Smooth muscle cell (in vitro differentiated cells): ENCODE data around the gene SNRK. TPM values are rescaled to one million over a fixed set of nuclear protein-coding genes. Genes with fewer than 3 reads are reported as not detected.

Source experiments
- DNase-seq: peaks from one replicate; lab custom pipeline; 2025; ENCODE audit not compliant: unreplicated experiment; lab: John Stamatoyannopoulos, UW
- H2AFZ ChIP-seq: fragments of 200-600 bp; sonication (generic); 2 replicates; pipeline ENCODE4 v1.6.0; 2016; ENCODE audit warnings: antibody characterized with exemption, low read depth, mild to moderate bottlenecking
- H3F3A ChIP-seq: fragments of 200-600 bp; sonication (generic); 2 replicates; pipeline ENCODE4 v1.6.0; 2017; ENCODE audit warnings: antibody characterized with exemption, low read depth
- H3K27ac ChIP-seq: fragments of 200-600 bp; sonication (generic); 2 replicates; pipeline ENCODE4 v1.5.1; 2016; ENCODE audit warnings: low read depth, mild to moderate bottlenecking
- H3K27me3 ChIP-seq: fragments of 200-600 bp; sonication (generic); 2 replicates; pipeline ENCODE4 v1.6.1; 2016; ENCODE audit warnings: low read depth, mild to moderate bottlenecking
- H3K36me3 ChIP-seq: fragments of 200-600 bp; sonication (generic); 2 replicates; pipeline ENCODE4 v1.5.1; 2016; ENCODE audit warnings: low read depth
- H3K4me1 ChIP-seq: fragments of 200-600 bp; sonication (generic); 2 replicates; pipeline ENCODE4 v1.5.1; 2016; ENCODE audit warnings: low read depth
- H3K4me2 ChIP-seq: fragments of 200-600 bp; sonication (generic); 2 replicates; pipeline ENCODE4 v1.6.0; 2016; ENCODE audit warnings: mild to moderate bottlenecking
- H3K4me3 ChIP-seq: fragments of 200-600 bp; sonication (generic); 2 replicates; pipeline ENCODE4 v1.5.1; 2016; ENCODE audit warnings: mild to moderate bottlenecking
- H3K79me2 ChIP-seq: fragments of 200-600 bp; sonication (generic); 2 replicates; pipeline ENCODE4 v1.6.0; 2016; ENCODE audit warnings: low read depth, mild to moderate bottlenecking
- H3K9ac ChIP-seq: fragments of 200-600 bp; sonication (generic); 2 replicates; pipeline ENCODE4 v1.6.0; 2016; ENCODE audit warnings: low read depth
- H3K9me3 ChIP-seq: fragments of 200-600 bp; sonication (generic); replicated peaks from 2 replicates; pipeline ENCODE4 v1.5.1; 2016; ENCODE audit warnings: low read depth
- H4K20me1 ChIP-seq: fragments of 200-600 bp; sonication (generic); 2 replicates; pipeline ENCODE4 v1.6.0; 2016; ENCODE audit warnings: low read depth
- WGBS: methylation state at CpG from one replicate; pipeline ENCODE4 v1.1.7; 2016; ENCODE audit warnings: low lambda C conversion rate; 5-methylcytosine and 5-hydroxymethylcytosine counted together
- polyA plus RNA-seq: library from polyadenylated mRNA; unstranded; fragments of >200 nt; fragmentation: Nextera tagmentation; extraction: Ambion mirVana; gene quantifications from 2 replicates; pipeline ENCODE4 v1.2.1, GENCODE V29; 2016
- total RNA-seq: library from RNA; depleted of rRNA; stranded (reverse); fragments of >200 nt; gene quantifications from 2 replicates; pipeline ENCODE4 v1.2.3, GENCODE V29; 2014
- TF ChIP-seq, protein P1 (sequence below): fragments of 200-600 bp; sonication (generic); IDR thresholded peaks from 2 replicates; pipeline ENCODE4 v1.5.1; 2017; ENCODE audit warnings: borderline replicate concordance, mild to moderate bottlenecking, antibody characterized with exemption; ENCODE audit not compliant: insufficient read depth, poor library complexity, severe bottlenecking

Gene SNRK
- total and polyA plus RNA-seq, 2 experiments from 2014 or later = 6.3 to 14.2 TPM

GRCh38 chr3:43361077-43361476, 74.7 kb downstream of the SNRK start:
- Histone ChIP-seq H3K9ac (no peak overlapping the region), H2AFZ (no peak overlapping the region), H3K9me3 (no peaks in the 10 kb centered on the region), H3F3A (no peaks in the 10 kb centered on the region), H3K4me3 (no peak overlapping the region), H3K27ac (no peak overlapping the region), H3K4me2 (no peak overlapping the region), H4K20me1 (no peaks in the 10 kb centered on the region), H3K79me2 (no peaks in the 10 kb centered on the region), H3K36me3 (no peaks in the 10 kb centered on the region), H3K27me3 (no peaks in the 10 kb centered on the region), H3K4me1 (no peaks in the 10 kb centered on the region)
- WGBS = 85% methylated on average over 5 of the region's 5 CpGs
- TF ChIP-seq, protein P1, sequence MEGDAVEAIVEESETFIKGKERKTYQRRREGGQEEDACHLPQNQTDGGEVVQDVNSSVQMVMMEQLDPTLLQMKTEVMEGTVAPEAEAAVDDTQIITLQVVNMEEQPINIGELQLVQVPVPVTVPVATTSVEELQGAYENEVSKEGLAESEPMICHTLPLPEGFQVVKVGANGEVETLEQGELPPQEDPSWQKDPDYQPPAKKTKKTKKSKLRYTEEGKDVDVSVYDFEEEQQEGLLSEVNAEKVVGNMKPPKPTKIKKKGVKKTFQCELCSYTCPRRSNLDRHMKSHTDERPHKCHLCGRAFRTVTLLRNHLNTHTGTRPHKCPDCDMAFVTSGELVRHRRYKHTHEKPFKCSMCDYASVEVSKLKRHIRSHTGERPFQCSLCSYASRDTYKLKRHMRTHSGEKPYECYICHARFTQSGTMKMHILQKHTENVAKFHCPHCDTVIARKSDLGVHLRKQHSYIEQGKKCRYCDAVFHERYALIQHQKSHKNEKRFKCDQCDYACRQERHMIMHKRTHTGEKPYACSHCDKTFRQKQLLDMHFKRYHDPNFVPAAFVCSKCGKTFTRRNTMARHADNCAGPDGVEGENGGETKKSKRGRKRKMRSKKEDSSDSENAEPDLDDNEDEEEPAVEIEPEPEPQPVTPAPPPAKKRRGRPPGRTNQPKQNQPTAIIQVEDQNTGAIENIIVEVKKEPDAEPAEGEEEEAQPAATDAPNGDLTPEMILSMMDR = no peak
- no peak for DNase-seq

DNA sequence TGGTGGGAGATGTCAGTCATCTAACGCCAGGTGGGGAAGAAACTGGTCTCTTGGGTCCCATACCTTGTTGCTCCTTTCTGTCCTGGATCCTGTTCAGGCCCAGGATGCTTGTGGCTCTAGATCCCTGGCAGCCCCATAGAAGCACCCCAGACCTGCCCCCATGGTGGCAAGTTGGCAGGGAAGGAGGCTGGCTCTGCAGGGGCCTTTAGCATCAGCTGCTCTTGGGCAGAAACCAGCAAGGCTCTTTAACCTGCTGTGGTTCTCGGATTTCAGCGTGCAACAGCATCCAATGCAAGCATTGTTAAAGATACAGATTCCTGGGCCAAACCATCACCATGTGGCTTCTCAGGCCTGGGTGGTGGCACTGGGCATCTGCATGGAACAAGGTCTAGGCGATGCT, 75.8 kb downstream of the SNRK start:
- Histone ChIP-seq H4K20me1 (no peaks in the 10 kb centered on the region), H3K4me1 (no peaks in the 10 kb centered on the region), H3F3A (no peaks in the 10 kb centered on the region), H3K4me2 (no peak overlapping the region), H3K36me3 (no peaks in the 10 kb centered on the region), H3K9ac (no peak overlapping the region), H3K27ac (no peak overlapping the region), H3K4me3 (no peak overlapping the region), H3K27me3 (no peaks in the 10 kb centered on the region), H3K79me2 (no peaks in the 10 kb centered on the region), H3K9me3 (no peaks in the 10 kb centered on the region), H2AFZ (no peak overlapping the region)
- TF ChIP-seq, protein P1 = no peak
- 100% methylated on average over 4 of the region's 4 CpGs for WGBS
- no peak for DNase-seq

DNA sequence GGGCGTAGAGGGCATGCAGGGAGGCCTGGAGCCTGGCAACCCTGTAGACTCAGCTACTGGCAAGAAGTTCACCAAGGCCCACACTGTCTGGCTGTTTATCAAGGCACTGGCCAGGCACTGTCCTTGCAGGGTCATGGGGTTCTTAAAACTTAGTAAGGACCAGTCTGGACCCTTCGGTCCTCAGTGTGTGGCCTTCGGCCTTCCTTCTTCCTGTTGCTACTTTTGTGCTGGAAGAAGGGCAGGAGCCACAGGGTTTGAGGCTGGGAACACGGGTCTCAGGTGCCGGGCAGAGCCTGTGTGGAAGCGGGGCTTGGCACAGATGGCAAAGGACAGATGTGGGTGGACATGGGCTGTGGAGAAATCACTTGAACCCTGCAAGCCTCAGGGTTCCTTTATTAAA, 76.6 kb downstream of the SNRK start:
- H3K9ac ChIP-seq = no peak overlapping the region

More for the DNA sequence above, 76.6 kb downstream of the SNRK start:
- H2AFZ ChIP-seq = no peak overlapping the region
- no peaks in the 10 kb centered on the region for H3F3A ChIP-seq
- H3K79me2 ChIP-seq = no peaks in the 10 kb centered on the region
- no peaks in the 10 kb centered on the region for H4K20me1 ChIP-seq
- no peak overlapping the region for H3K27ac ChIP-seq
- WGBS = 98% methylated on average over 6 of the region's 6 CpGs
- TF ChIP-seq, protein P1 = no peak
- no peak for DNase-seq
- no peaks in the 10 kb centered on the region for H3K4me1 ChIP-seq
- H3K4me2 ChIP-seq = no peak overlapping the region
- H3K36me3 ChIP-seq = no peaks in the 10 kb centered on the region
- no peak overlapping the region for H3K4me3 ChIP-seq
- no peaks in the 10 kb centered on the region for H3K9me3 ChIP-seq
- H3K27me3 ChIP-seq = no peaks in the 10 kb centered on the region
